Neuron (in vitro differentiated cells): ENCODE measurements around the gene HIRIP3.
"Not testable (repeated sequence)": the region's sequence is repeated elsewhere in the genome, so short reads cannot be mapped to it uniquely, and the experiment has no call there.

ENCODE experiments used
- H2AFZ ChIP-seq: one replicate; pipeline ENCODE4 v1.6.1; 2013; ENCODE audit warnings: low read depth, mild to moderate bottlenecking, inconsistent platforms, low read length, moderate library complexity
- H3K27me3 ChIP-seq: one replicate; pipeline ENCODE4 v1.6.1; 2013; ENCODE audit warnings: low read length; ENCODE audit not compliant: insufficient read depth
- H3K36me3 ChIP-seq: one replicate; pipeline ENCODE4 v1.6.1; 2013; ENCODE audit warnings: low read length; ENCODE audit not compliant: insufficient read depth
- H3K4me1 ChIP-seq: one replicate; pipeline ENCODE4 v1.6.1; 2013; ENCODE audit warnings: low read length; ENCODE audit not compliant: insufficient read depth
- H3K4me3 ChIP-seq: 2 replicates; pipeline ENCODE4 v1.5.1; 2013; ENCODE audit warnings: mild to moderate bottlenecking, low read length, moderate library complexity
- H3K9me3 ChIP-seq: one replicate; pipeline ENCODE4 v1.6.1; 2013; ENCODE audit warnings: low read length

HIRIP3 gene

GRCh38 chr16:30025574-30025973 lies 30.2 kb upstream of the HIRIP3 start:
- Histone ChIP-seq H3K9me3 (no peaks in the 10 kb centered on the region), H3K36me3 (no peaks in the 10 kb centered on the region), H3K4me1 (peaks cover 3% of the 10 kb centered on the region), H3K27me3 (peaks cover 8% of the 10 kb centered on the region), H3K4me3 (no peak overlapping the region), H2AFZ (no peak overlapping the region)

- H2AFZ ChIP-seq, result no peak overlapping the region
- H3K27me3 ChIP-seq, result peaks cover 8% of the 10 kb centered on the region
- no peak overlapping the region for H3K4me3 ChIP-seq
- no peaks in the 10 kb centered on the region for H3K9me3 ChIP-seq
- no peaks in the 10 kb centered on the region for H3K36me3 ChIP-seq
- H3K4me1 ChIP-seq, result peaks cover under 1% of the 10 kb centered on the region
These were observed 29.7 kb upstream of the HIRIP3 start for GRCh38 chr16:30025156-30025555.

GRCh38 chr16:30024451-30024850 lies 29.0 kb upstream of the HIRIP3 start:
- no peak overlapping the region for H3K4me3 ChIP-seq
- H3K4me1 ChIP-seq, result no peaks in the 10 kb centered on the region
- no peaks in the 10 kb centered on the region for H3K9me3 ChIP-seq
- H3K36me3 ChIP-seq, result no peaks in the 10 kb centered on the region
- no peak overlapping the region for H2AFZ ChIP-seq
- peaks cover 6% of the 10 kb centered on the region for H3K27me3 ChIP-seq

GRCh38 chr16:30023586-30023985 lies 28.2 kb upstream of the HIRIP3 start:
- Histone ChIP-seq H3K4me1 (no peaks in the 10 kb centered on the region), H3K4me3 (no peak overlapping the region), H3K36me3 (no peaks in the 10 kb centered on the region), H3K27me3 (peaks cover 5% of the 10 kb centered on the region), H2AFZ (no peak overlapping the region), H3K9me3 (no peaks in the 10 kb centered on the region)

GRCh38 chr16:30022887-30023286 lies 27.5 kb upstream of the HIRIP3 start, which contains the start of gene C16orf92:
TSS of gene C16orf92 (plus strand) at chr16:30023198. CDS start at chr16:30023341, 143 bp downstream.
- H2AFZ ChIP-seq, result no peak within 1 kb of the TSS
- H3K27me3 ChIP-seq, result peaks cover 5% of the 10 kb centered on the region
- H3K9me3 ChIP-seq, result no peaks in the 10 kb centered on the region
- no peaks in the 10 kb centered on the region for H3K4me1 ChIP-seq
- H3K4me3 ChIP-seq, result no peak within 1 kb of the TSS
- H3K36me3 ChIP-seq, result no peaks in the 10 kb centered on the region

GRCh38 chr16:30018731-30019158 lies 23.3 kb upstream of the HIRIP3 start:
- no peak overlapping the region for H2AFZ ChIP-seq
- H3K36me3 ChIP-seq, result no peaks in the 10 kb centered on the region
- no peaks in the 10 kb centered on the region for H3K4me1 ChIP-seq
- H3K9me3 ChIP-seq, result no peaks in the 10 kb centered on the region
- no peak overlapping the region for H3K4me3 ChIP-seq
- H3K27me3 ChIP-seq, result no peaks in the 10 kb centered on the region

- not testable (repeated sequence) for H3K9me3 ChIP-seq, H3K27me3 ChIP-seq, H2AFZ ChIP-seq, H3K4me3 ChIP-seq, H3K36me3 ChIP-seq, H3K4me1 ChIP-seq
These were observed 22.5 kb upstream of the HIRIP3 start for GRCh38 chr16:30017937-30018336.

- no peaks in the 10 kb centered on the region for H3K9me3 ChIP-seq
- H3K36me3 ChIP-seq, result no peaks in the 10 kb centered on the region
- no peaks in the 10 kb centered on the region for H3K27me3 ChIP-seq
- no peak overlapping the region for H2AFZ ChIP-seq
- H3K4me1 ChIP-seq, result no peaks in the 10 kb centered on the region
- H3K4me3 ChIP-seq, result no peak overlapping the region
These were observed 21.9 kb upstream of the HIRIP3 start for GRCh38 chr16:30017277-30017656.

- Histone ChIP-seq H2AFZ (no peak overlapping the region), H3K4me3 (no peak overlapping the region), H3K9me3 (no peaks in the 10 kb centered on the region)
These were observed 21.3 kb upstream of the HIRIP3 start for GRCh38 chr16:30016555-30017276.

GRCh38 chr16:30015450-30015849 lies 20.0 kb upstream of the HIRIP3 start:
- H3K4me1 ChIP-seq, H3K36me3 ChIP-seq, H3K27me3 ChIP-seq, H2AFZ ChIP-seq, H3K9me3 ChIP-seq, H3K4me3 ChIP-seq: not testable (repeated sequence)

More at GRCh38 chr16:30016555-30017276, 21.3 kb upstream of the HIRIP3 start:
- no peaks in the 10 kb centered on the region for H3K4me1 ChIP-seq
- no peaks in the 10 kb centered on the region for H3K36me3 ChIP-seq
- no peaks in the 10 kb centered on the region for H3K27me3 ChIP-seq

GRCh38 chr16:30012598-30012997 lies 17.2 kb upstream of the HIRIP3 start:
- H3K27me3 ChIP-seq, H3K36me3 ChIP-seq, H2AFZ ChIP-seq, H3K9me3 ChIP-seq, H3K4me3 ChIP-seq: not testable (repeated sequence)
- peaks cover 10% of the 10 kb centered on the region for H3K4me1 ChIP-seq

GRCh38 chr16:30011714-30012504 lies 16.5 kb upstream of the HIRIP3 start:
- H3K4me1 ChIP-seq, result peaks cover 10% of the 10 kb centered on the region
- H3K9me3 ChIP-seq, result no peaks in the 10 kb centered on the region
- no peak overlapping the region for H2AFZ ChIP-seq
- no peaks in the 10 kb centered on the region for H3K27me3 ChIP-seq
- H3K4me3 ChIP-seq, result peak overlapping the region; percentile 7
- H3K36me3 ChIP-seq, result no peaks in the 10 kb centered on the region

- H3K4me3 ChIP-seq, result peak within 1 kb of the TSS; percentile 71
- H2AFZ ChIP-seq, result peak within 1 kb of the TSS; percentile 92
- no peaks in the 10 kb centered on the region for H3K36me3 ChIP-seq
- H3K9me3 ChIP-seq, result no peaks in the 10 kb centered on the region
- H3K4me1 ChIP-seq, result peaks cover 10% of the 10 kb centered on the region
- H3K27me3 ChIP-seq, result no peaks in the 10 kb centered on the region
These were observed 15.7 kb upstream of the HIRIP3 start, which contains the start of gene DOC2A for GRCh38 chr16:30010844-30011713. TSS of gene DOC2A (minus strand) at chr16:30011027. CDS start at chr16:30010222, 805 bp downstream.
